LNCAP (cell line): ENCODE data around the gene KPNB1.

Experiments used
- TF ChIP-seq, protein P1 (sequence below): fragments of 450-650 bp; IDR thresholded peaks from 2 replicates; pipeline ENCODE4 v1.5.1; 2017; ENCODE audit warnings: mild to moderate bottlenecking

The KPNB1 gene

DNA sequence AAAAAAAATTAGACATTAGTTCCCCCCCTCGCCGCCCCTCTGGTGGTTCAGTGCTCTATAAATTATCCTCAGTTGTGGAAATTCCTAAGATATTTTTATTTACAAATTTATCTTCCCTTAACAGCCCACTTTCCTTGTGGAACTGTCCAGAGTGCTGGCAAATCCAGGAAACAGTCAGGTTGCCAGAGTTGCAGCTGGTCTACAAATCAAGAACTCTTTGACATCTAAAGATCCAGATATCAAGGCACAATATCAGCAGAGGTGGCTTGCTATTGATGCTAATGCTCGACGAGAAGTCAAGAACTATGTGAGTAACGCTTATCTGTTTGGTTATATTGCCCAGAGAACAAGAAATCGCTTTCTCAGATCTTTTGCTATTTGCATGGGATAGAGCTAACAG lies 2.9 kb downstream of the KPNB1 start:
- TF ChIP-seq, protein P1, sequence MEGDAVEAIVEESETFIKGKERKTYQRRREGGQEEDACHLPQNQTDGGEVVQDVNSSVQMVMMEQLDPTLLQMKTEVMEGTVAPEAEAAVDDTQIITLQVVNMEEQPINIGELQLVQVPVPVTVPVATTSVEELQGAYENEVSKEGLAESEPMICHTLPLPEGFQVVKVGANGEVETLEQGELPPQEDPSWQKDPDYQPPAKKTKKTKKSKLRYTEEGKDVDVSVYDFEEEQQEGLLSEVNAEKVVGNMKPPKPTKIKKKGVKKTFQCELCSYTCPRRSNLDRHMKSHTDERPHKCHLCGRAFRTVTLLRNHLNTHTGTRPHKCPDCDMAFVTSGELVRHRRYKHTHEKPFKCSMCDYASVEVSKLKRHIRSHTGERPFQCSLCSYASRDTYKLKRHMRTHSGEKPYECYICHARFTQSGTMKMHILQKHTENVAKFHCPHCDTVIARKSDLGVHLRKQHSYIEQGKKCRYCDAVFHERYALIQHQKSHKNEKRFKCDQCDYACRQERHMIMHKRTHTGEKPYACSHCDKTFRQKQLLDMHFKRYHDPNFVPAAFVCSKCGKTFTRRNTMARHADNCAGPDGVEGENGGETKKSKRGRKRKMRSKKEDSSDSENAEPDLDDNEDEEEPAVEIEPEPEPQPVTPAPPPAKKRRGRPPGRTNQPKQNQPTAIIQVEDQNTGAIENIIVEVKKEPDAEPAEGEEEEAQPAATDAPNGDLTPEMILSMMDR, result no peak

DNA sequence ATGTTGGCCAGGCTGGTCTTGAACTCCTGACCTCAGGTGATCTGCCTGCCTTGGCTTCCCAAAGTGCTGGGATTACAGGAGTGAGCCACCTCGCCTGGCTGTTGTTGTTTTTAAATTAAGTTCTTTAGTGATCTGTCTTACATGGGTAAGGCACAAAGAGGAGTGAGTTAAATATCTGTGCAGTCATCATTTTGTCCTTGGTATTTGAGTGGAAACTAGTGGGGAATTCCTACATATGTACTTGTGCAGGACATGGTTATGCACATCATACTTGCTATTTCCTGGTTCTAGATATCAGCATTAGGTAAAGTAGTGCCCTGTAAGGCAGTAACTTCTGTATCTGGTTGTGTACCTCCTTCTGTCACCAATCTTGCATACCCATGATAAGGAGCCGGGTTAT lies 3.7 kb downstream of the KPNB1 start:
- TF ChIP-seq, protein P1, result no peak

DNA sequence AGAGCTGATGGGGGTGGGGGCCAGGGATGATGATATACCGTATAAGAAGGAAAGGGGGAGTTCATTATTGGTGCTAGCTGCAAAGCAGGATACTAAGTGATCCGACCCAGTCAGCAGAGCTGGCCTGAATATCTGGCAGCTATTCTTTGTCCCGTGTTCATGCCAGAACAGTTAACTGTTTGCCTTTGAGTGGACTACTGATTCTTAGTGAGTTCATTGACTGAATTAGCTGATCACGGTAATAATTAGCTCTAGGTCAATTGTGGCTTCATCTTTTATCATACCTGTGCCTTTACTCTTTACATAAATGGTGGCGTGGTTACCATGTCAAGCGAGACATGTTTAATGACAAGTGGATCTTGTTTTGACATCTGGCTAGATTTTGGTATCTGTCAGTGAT lies 5.3 kb downstream of the KPNB1 start:
- TF ChIP-seq, protein P1, result no peak

DNA sequence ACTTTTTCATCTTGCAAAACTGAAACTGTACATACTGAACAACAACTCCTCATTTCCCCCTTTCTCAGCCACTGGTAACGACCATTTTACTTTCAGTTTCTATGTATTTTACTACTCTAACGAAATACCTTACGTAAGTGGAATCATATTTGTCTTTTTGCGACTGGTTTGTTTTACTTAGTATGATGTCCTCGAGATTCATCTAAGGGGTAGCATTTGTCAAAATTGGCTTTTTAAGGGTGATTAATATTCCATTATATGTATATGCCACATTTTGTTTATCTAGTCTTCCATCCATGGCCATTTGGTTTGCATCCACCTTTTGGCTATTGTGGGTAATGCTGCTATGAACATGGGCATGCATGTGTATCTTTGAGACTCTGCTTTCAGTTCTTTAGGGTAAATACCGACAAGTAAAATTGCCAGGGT lies 10.4 kb downstream of the KPNB1 start:
- TF ChIP-seq, protein P1, result no peak

DNA sequence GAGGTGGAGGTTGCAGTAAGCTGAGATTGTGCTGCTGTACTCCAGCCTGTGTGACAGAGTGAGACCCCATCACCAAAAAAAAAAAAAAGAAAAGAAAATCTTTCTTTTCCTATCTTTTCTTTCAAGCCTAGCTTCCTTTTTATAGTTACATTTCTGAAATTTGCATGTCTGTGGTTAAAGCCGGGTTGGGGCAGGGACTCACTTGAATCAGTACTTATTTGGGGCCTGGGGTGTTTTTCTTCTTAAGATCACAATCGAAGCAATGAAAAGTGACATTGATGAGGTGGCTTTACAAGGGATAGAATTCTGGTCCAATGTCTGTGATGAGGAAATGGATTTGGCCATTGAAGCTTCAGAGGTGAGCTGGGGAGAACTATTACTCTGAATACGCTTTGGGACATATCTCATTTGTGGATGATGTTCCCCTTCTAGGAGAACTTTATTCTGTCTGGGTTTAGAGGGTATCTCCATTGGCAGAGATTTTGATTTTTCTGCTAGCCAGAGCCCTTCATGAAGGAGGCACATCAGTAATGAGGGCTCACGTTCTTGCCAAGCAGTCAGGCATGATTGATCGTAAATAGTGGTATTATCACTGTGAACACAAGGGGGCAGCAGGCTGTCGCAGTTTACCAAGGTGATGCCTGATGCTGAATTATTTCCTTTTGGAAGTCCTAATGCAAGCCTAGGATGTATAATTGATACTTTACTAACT lies 14.3 kb downstream of the KPNB1 start:
- TF ChIP-seq, protein P1, result peak; percentile 83

DNA sequence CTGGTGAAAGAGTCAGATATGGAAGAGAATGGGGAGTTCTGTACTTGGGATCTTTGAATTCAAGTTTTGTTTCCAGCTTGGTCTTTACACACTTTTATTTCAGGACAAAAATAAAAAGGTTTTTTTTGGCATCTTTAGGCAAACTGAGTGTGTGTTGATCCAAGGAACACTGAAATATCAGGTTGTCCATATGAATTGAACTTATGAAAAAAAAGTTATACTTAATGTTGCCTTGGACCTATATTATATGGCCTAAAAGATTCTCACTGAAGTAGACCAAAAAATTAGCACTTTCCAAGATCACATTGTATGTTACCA lies 14.9 kb downstream of the KPNB1 start:
- TF ChIP-seq, protein P1, result 0 out of 2 replicates have a peak, but pooled peaks have one; percentile 10

DNA sequence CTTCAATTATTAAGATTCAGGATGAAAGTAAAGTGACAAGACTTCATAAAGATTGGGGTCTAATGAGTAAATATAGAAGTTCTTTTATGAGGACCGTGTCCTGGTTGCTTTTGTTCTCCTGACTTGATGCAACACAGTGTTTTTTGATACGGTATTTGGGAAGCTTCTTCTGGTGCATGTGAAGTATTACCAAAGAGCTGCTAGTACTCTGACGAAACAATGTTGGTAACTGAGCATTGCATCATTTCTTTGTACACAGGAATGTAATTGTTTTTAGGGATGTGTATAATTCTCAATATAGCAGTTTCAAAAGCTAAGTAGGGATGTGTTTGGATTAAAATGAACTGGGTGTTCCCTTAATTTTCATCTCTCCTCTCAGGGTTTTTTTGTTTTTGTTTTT lies 15.9 kb downstream of the KPNB1 start:
- TF ChIP-seq, protein P1, result no peak

DNA sequence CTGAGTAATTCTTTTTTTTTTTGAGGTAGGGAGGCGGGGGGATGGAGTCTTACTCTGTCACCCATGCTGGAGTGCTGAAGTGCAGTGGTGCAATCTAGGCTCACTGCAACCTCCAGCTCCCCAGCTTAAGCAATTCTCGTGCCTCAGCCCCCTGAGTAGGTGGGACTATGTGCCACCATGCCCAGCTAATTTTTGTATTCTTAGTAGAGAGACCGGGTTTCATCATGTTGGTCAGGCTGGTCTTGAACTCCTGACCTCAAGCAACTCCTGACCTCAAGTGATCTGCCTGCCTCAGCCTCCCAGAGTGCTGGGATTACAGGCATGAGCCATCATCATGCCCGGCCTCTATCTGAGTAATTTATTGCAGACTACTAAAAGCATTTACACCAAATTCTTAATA lies 19.4 kb downstream of the KPNB1 start:
- TF ChIP-seq, protein P1, result no peak
